CD4-positive, alpha-beta T cell treated with Interleukin-10 for 1 hour (primary cell): ENCODE results near the gene BARHL2.

ENCODE experiments used
- DNase-seq: peaks from one replicate; pipeline ENCODE4 v3.0.0-alpha.2; 2020

The BARHL2 gene

DNA sequence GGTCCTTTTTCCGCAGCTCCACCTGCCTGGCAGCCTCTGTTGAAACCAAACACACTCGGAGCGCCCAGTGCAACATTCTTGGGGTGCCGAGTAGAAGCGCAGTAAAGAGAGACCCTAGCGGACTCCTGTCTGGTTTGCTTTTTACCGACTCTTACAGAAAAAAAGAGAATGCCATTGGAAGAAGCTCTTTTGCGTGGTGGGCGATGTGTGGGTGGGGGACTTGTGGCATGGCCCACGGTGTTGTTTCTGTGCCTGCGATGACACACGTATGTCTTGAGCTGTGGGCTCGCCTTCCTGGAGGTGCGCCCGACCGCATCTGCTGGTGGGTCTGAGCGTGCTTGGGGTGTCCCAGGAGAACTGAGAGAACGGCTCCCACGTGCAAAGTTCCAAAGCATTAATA lies 7.3 kb upstream of the BARHL2 start:
- DNase-seq, result no peak

DNA sequence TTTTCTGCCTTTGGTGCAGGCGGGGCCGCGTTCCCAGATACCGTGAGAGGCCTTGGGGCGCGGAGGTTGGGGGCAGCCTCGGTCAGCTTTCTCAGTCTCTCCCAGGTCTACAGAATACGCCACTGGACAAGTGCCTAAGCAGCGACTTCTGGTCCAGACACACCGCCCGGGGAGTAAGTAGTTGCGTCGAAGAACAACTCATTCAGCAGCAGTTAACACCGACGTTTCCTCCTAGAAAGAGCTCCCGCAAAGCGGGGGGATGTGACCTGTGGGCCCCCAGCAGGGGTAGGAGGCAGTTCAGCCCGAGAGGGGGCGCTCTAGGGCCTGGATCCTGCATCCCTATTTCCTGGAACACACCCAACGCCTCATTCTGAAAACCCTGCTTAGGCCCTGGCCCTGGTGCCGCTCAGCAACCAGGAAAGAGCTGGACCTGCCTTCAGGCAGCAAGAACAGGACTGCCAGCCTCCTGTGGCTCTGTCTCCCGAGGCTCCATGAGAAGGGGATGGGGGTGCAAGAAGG lies 6.5 kb upstream of the BARHL2 start:
- no peak for DNase-seq

GRCh38 chr1:90722874-90723589 lies 5.9 kb upstream of the BARHL2 start:
- no peak for DNase-seq

DNA sequence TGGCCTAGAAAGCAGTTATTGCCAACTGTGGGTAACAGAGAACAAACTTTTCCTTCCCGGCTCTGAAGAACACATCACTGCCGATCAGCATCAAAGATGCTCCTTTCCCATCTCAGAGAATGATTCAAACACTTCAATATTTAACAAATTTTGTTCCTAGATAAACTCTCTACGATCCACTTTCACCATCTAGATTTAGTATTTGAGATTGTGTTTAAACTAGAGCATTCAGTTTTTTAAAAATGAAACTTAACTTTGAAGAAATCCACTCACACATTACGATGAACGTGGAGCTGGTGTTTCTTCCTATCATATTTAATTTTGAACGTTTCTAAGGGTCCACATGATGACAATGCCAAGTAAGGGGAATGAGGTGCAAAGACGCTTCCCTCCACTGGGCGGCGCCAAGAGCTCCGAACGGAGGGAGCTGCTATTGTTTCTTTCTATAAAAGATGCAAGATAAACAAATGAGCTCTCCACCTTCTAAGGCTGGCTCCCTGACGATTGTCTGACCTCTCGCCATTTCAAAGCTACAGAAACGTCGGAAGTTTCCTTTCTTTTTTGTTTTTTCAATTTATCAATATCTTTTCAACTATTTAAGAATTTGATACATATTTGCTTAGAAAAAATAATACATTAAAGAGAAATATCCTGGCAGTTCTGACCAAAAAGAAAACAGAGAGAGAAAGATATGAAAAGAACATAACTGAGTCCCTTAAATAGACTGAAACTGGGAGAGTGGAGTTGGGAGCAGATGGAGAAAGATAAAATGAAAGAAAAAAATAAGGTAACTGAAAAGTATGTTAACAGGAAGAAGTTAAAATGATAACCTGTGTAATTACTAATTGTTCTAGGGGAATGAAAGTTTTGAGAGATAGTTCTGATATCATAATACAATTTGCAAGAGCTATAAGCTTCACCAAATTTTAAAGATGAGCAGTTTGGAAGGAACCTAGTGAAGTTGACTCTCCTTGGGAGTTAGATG lies 4.4 kb upstream of the BARHL2 start:
- DNase-seq, result peak; percentile 68

DNA sequence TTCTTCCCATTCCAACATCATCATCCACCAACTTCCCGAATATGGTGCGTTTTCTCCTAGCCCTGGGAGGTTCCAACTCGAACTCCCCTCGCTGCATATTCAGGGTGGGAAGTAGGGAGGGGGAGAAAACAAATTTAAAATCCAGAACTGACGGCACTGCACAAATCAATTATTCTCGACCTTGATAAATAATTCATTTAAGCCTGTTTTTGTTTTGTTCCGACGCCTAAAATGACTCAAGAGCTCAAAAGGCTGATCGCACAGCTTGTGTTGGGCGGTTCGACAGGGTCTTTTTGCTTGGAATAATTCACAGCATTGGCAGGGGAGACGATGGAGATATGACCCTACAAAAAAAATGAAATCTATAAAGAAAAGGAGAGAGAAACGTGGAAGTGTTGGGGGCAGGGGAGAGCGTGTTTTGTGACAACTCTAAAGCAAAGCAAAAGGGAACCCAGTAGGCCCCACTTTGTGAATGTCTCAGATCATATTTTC lies 3.1 kb upstream of the BARHL2 start:
- no peak for DNase-seq

DNA sequence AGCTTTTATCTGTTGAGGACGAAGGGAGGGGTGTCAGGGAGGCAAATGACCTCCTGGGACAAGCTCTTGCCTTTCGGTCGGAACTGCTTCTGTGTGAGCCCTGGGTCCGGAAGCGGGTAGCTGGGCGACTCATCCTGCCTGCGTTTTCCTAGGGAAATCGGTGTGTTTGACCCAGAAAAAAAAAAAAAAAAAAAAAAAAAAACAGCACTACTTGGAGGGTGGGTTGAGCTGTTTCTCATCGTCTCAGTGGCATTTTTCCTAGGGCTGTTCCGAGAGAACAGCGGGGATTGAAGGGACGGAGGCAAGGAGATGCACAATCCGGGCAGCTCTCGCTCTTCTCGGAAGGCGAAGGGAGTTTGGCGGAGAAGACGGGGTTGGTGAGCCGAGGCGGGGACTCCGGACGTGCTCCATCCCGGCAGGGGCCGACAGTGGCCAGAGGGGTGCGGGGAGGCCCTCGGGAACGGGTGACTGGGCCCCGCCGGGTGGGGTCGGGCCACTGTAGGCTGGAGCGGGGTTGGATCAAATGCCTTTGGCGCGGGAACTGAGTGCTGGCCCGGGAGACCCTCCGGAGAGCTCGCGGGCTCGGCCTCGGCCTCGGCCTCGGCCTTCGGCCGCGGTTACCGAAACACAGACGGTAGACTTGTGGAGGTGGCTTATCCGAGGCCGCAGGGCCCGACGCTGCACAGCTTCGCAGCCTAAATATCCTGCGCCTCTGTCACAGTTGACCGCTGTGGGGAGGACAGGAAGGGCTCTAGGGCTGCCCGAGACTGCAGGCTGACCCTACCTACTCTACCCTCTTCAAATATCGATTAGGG lies 2.4 kb upstream of the BARHL2 start:
- no peak for DNase-seq

DNA sequence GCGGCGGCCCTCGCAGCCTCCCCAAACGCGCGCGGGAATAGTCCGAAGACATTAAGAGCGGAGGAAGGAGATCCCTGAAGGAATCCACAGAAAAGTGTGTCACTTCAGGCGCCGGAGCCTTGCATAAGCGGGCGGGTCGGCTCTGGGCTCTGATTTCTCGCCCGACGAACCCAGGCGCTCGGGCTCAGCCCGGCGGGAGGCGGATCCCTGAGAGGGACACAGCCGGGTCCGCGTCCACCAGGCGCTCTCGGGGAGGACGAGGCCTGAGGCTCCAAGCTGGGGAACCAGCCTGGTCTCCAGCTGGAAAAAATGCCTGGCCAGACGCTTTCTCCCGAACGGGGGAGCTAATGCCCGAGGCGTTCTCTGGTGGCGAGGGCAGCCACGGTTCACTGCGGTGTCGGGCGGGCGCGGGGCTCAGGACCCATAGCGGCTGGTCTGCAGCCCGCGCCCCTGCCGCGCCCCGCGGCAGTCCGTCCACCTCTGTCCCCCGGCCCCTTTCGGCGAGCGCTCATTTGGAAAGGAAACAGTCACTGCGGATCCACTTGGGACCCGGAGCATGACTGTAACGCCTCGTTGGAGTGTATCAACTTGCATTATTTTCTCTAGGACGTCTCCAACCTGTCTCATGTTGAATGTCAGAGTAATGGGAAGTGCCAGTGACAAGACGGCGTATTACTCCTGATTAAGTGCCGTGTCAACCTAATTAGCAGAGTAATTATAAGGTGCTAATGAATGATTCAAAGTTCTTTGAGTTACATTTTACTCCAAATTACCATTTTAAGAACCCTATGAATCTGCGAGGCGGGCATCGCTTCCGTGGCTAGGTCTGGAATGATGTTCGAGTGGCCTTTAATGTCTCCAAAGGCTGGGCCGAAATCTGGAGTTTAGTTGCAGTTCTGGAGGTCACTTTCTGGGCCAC lies 1.6 kb upstream of the BARHL2 start:
- no peak for DNase-seq

GRCh38 chr1:90717665-90718410 lies 736 bp upstream of the BARHL2 start:
- no peak for DNase-seq

DNA sequence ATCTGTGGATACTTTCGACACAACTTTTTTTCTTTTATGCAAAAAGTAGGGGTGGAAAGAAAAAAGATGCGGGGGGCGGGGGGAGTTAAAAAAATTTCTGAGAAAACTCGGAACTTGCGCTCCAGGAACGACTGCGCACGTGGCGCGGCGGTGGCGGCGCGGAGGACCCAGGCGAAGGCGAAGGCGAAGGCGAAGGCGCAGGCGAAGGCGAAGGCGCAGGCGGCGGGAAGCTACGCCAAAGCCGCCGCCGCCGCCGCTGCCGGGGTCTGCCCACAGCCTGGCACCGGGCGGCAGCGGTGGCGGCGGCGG lies 208 bp upstream of the BARHL2 start:
- DNase-seq, result no peak

- DNase-seq, result no peak
These were observed 905 bp downstream of the BARHL2 start for GRCh38 chr1:90716243-90716551.

DNA sequence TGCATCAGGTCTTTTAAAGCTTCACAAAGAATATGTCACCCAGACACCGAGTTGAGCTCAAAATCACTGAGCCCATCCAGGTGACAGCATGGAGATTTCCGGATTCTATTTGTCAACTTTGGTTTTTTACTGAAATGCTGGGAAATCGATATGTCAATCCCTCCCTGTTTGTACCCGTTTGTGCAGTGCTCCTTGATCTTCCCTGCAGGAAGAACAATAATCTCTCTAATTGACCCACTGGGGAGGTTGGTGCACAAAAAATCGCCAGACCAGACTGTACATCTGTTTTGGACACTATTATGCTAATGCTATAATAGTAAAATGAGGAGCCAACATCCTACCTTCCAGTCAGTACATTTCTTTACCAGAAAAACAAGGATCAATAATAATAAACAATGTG lies 1.8 kb downstream of the BARHL2 start:
- DNase-seq, result no peak

DNA sequence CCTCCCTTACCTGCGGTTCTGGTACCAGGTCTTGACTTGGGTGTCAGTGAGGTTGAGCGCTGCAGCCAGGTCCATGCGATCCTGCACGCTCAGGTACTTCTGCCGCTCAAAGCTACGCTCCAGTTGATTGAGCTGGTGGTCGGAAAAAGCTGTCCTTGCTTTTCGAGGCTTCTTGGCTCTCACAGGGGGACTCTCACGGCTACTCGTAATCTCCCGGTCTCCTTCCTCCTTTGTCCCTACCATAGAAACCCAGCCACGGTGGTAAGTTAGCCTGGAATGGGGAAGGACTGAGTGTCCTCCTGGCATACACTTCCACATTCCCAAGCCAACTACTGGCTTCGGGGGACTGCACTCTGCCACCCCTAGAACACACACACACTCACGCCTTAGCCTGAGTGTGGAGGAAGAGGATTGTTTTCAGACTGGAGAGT lies 2.6 kb downstream of the BARHL2 start:
- no peak for DNase-seq

GRCh38 chr1:90713741-90714509 lies 3.2 kb downstream of the BARHL2 start:
- no peak for DNase-seq

GRCh38 chr1:90712915-90713730 lies 4.0 kb downstream of the BARHL2 start:
- no peak for DNase-seq

DNA sequence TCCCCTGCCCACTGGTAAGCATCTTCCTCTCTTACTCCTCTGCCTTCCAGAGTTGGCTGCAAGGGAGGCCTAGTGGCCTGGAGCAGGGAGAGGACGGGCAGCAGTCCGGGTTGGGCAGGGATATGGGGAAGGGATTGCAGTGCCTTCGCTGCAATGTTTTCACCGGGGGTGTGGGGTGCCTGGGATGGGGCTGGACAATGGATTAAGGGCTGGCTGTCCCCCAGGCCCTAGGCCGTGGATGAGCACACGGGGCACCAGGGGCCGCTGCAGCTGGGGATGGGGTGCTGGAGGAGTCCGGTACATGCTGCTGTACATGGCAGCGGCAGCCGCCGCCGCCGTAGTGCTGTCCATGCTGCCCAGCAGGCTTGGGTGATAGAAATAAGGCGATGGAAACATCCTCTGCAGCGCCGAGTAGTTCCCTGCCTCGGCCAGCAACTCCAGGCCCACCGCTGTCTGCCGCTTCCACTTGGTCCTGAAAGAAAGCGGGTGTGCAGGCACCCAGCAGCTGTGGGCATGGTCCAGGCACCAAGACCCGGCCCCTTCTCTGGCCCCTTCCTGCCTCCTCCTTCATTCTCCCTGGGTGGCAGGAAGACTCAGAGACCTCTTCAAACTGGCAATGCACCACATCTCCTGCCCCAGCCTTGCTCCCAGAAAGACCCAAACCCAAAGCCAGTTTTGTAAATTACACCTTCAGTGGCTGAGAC lies 4.8 kb downstream of the BARHL2 start:
- no peak for DNase-seq

GRCh38 chr1:90711696-90712095 lies 5.4 kb downstream of the BARHL2 start:
- DNase-seq, result no peak

DNA sequence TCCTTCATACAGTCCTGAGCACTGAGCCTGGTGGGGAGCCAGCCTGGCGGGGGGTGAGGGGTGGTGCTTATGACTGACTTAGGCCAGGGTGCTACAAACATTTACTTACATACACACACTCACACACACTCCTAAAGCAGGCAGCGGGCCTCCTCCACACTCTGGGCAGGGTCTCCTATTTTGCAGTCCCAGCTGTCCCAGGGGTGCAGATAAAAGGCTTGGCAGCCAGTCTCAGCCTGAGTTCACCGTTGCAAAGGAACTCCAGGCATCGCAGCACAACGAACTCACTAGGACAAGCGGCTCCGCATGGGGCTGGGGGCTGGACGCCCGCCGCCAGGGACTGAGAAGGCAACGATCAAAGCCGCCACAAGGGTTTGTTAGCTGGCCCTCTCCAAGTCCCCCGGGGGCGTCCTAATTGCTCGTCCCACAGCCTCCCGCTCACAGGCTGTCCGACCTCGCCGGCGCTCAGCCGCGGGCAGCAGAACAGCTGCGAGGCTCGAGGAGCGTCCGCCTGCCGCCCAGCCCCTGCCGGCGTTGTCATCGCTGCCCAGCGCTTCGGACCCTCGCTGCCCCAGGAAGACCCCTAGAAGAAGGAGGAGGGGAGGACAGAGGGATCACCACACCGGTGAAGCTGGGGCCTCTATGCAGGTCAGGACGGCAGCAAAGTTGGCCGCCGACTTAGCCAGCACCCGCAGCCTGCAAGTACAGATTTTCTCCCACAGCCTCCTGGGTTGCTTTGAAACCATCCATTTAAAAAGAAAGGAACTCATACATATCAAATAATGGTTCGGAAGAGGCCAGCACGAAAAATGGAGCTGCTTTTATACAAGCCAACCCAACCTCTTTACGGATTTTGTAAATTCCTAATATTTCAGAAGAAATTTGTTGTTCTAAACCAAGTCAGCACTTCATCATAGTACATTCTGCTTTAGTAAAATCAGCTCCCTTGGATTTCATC lies 6.2 kb downstream of the BARHL2 start:
- DNase-seq, result no peak

DNA sequence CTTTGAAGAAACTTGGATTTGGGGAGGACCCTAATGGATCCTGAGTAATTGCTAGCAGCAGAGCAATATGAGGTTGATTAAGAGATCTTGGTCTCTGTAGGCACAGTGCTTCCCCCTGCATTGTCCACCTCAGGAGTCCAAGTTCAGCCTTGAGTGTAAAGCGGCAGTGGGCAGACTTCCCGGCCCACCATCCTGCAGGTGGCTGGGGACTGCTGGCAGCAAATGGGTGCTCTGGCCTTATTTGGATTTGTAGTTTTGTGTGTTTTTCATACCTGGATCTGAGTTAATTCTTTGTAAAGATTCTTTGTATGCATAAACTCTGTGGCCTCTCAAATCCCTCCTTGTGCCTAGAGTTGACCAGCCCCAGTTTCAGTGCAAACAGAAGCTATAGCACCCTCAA lies 7.6 kb downstream of the BARHL2 start:
- DNase-seq, result no peak
